HEK293 (cell line): ENCODE measurements around the gene PPP1R14B.

Experiments
- CTCF ChIA-PET: fragments of 350-600 bp; formaldehyde crosslinking; extraction: SDS; loops from one replicate; lab custom pipeline; 2021; ENCODE audit warnings: antibody characterized with exemption; lab: Yijun Ruan, JAX
- POLR2A ChIA-PET: fragments of 300-600 bp; formaldehyde crosslinking; extraction: SDS; loops from one replicate; lab custom pipeline; 2020; ENCODE audit warnings: antibody characterized with exemption, inconsistent platforms; lab: Yijun Ruan, JAX
- H3K27ac ChIP-seq: fragments of 200-500 bp; sonication (Bioruptor generic); 2 replicates; pipeline ENCODE4 v1.5.1; 2014; ENCODE audit warnings: low read depth, low read length, control low read depth, inconsistent platforms; ENCODE audit errors: extremely low read depth
- H3K36me3 ChIP-seq, 2 experiments: fragments of 200-500 bp in 1 of 2; sonication (Bioruptor generic) in 1 of 2; 1 replicate in 1 of 2; 2 replicates in 1 of 2; pipeline ENCODE4 v1.5.1; 2014 to 2017; ENCODE audit warnings: inconsistent platforms in 2 of 2, low read length in 2 of 2; ENCODE audit not compliant: control insufficient read depth in 2 of 2, insufficient read depth in 1 of 2
- H3K4me1 ChIP-seq: fragments of 200-500 bp; sonication (Bioruptor generic); 2 replicates; pipeline ENCODE4 v1.5.1; 2014; ENCODE audit warnings: mild to moderate bottlenecking, low read length, inconsistent platforms; ENCODE audit not compliant: control insufficient read depth, insufficient read depth
- H3K4me3 ChIP-seq: 2 replicates; pipeline ENCODE4 v1.5.1; 2011; ENCODE audit warnings: low read depth, mild to moderate bottlenecking, control low read depth, low read length, moderate library complexity
- H3K9me3 ChIP-seq: fragments of 200-500 bp; sonication (Bioruptor generic); 2 replicates; pipeline ENCODE4 v1.5.1; 2014; ENCODE audit warnings: low read depth, low read length, inconsistent platforms; ENCODE audit not compliant: control insufficient read depth, insufficient read depth
- FEZF1 ChIP-seq: fragments of 450-650 bp; formaldehyde crosslinking; IDR thresholded peaks from 2 replicates; pipeline ENCODE4 v1.5.1; 2016; ENCODE audit warnings: missing biosample characterization, missing genetic modification characterization
- GLIS2 ChIP-seq: fragments of 450-650 bp; formaldehyde crosslinking; IDR thresholded peaks from 2 replicates; pipeline ENCODE4 v1.5.1; 2016; ENCODE audit warnings: missing biosample characterization, missing genetic modification characterization
- KLF8 ChIP-seq: fragments of 450-650 bp; formaldehyde crosslinking; IDR thresholded peaks from 2 replicates; pipeline ENCODE4 v1.5.1; 2016; ENCODE audit warnings: missing biosample characterization, missing genetic modification characterization
- MYNN ChIP-seq: fragments of 450-650 bp; formaldehyde crosslinking; IDR thresholded peaks from 2 replicates; pipeline ENCODE4 v1.5.1; 2016; ENCODE audit warnings: missing biosample characterization, missing genetic modification characterization, borderline replicate concordance
- REPIN1 ChIP-seq: fragments of 450-650 bp; formaldehyde crosslinking; IDR thresholded peaks from 2 replicates; pipeline ENCODE4 v1.5.1; 2017; ENCODE audit warnings: missing biosample characterization, missing genetic modification characterization, low read depth
- YY2 ChIP-seq: fragments of 450-650 bp; formaldehyde crosslinking; IDR thresholded peaks from 2 replicates; pipeline ENCODE4 v1.5.1; 2016; ENCODE audit warnings: missing biosample characterization, missing genetic modification characterization
- ZBTB1 ChIP-seq: fragments of 450-650 bp; formaldehyde crosslinking; IDR thresholded peaks from 2 replicates; pipeline ENCODE4 v1.5.1; 2016; ENCODE audit warnings: missing biosample characterization, missing genetic modification characterization
- ZBTB7A ChIP-seq: fragments of 450-650 bp; formaldehyde crosslinking; IDR thresholded peaks from 2 replicates; pipeline ENCODE4 v1.5.1; 2016; ENCODE audit warnings: low read depth, missing biosample characterization, missing genetic modification characterization
- ZBTB8A ChIP-seq: fragments of 450-650 bp; formaldehyde crosslinking; IDR thresholded peaks from 2 replicates; pipeline ENCODE4 v1.5.1; 2016; ENCODE audit warnings: missing biosample characterization, missing genetic modification characterization
- ZFP3 ChIP-seq: fragments of 450-650 bp; formaldehyde crosslinking; IDR thresholded peaks from 2 replicates; pipeline ENCODE4 v1.5.1; 2016; ENCODE audit warnings: low read depth, missing biosample characterization, missing genetic modification characterization
- ZNF211 ChIP-seq: fragments of 450-650 bp; formaldehyde crosslinking; IDR thresholded peaks from 2 replicates; pipeline ENCODE4 v1.5.1; 2016; ENCODE audit warnings: low read depth, missing biosample characterization, missing genetic modification characterization
- ZNF223 ChIP-seq: fragments of 450-650 bp; formaldehyde crosslinking; IDR thresholded peaks from 2 replicates; pipeline ENCODE4 v1.5.1; 2016; ENCODE audit warnings: missing biosample characterization, missing genetic modification characterization
- ZNF23 ChIP-seq: fragments of 450-650 bp; formaldehyde crosslinking; IDR thresholded peaks from 2 replicates; pipeline ENCODE4 v1.5.1; 2016; ENCODE audit warnings: missing biosample characterization, missing genetic modification characterization, borderline replicate concordance
- ZNF366 ChIP-seq: fragments of 450-650 bp; formaldehyde crosslinking; conservative IDR thresholded peaks from 2 replicates; pipeline ENCODE4 v1.5.1; 2016; ENCODE audit warnings: missing biosample characterization, missing genetic modification characterization
- ZNF529 ChIP-seq: fragments of 450-650 bp; formaldehyde crosslinking; IDR thresholded peaks from 2 replicates; pipeline ENCODE4 v1.5.1; 2017; ENCODE audit warnings: missing genetic modification characterization, missing biosample characterization; ENCODE audit not compliant: insufficient replicate concordance
- ZNF544 ChIP-seq: fragments of 450-650 bp; formaldehyde crosslinking; IDR thresholded peaks from 2 replicates; pipeline ENCODE4 v1.5.0; 2017; ENCODE audit warnings: missing biosample characterization, missing genetic modification characterization
- ZNF561 ChIP-seq: fragments of 450-650 bp; IDR thresholded peaks from 2 replicates; pipeline ENCODE4 v1.5.1; 2018; ENCODE audit warnings: missing biosample characterization, missing genetic modification characterization, borderline replicate concordance
- ZNF747 ChIP-seq: fragments of 450-650 bp; formaldehyde crosslinking; IDR thresholded peaks from 2 replicates; pipeline ENCODE4 v1.5.1; 2016; ENCODE audit warnings: missing biosample characterization, missing genetic modification characterization
- TF ChIP-seq, protein P1 (sequence below): sonication (generic); formaldehyde crosslinking; IDR thresholded peaks from 2 replicates; pipeline ENCODE4 v1.8.1; 2022; ENCODE audit warnings: mild to moderate bottlenecking, moderate library complexity, missing genetic modification reagents
- TF ChIP-seq, protein P2 (sequence below): fragments of 450-650 bp; formaldehyde crosslinking; IDR thresholded peaks from 2 replicates; pipeline ENCODE4 v1.5.1; 2017; ENCODE audit warnings: missing biosample characterization, missing genetic modification characterization
- TF ChIP-seq, protein P3 (sequence below): fragments of 450-650 bp; formaldehyde crosslinking; IDR thresholded peaks from 2 replicates; pipeline ENCODE4 v1.5.1; 2017; ENCODE audit warnings: missing biosample characterization, missing genetic modification characterization
- TF ChIP-seq, protein P4 (sequence below): fragments of 450-650 bp; formaldehyde crosslinking; optimal IDR thresholded peaks from 2 replicates; pipeline ENCODE3; 2016; ENCODE audit warnings: missing biosample characterization, mild to moderate bottlenecking, missing genetic modification characterization
- TF ChIP-seq, protein P5 (sequence below): fragments of 450-650 bp; formaldehyde crosslinking; IDR thresholded peaks from 2 replicates; pipeline ENCODE4 v1.5.1; 2017; ENCODE audit warnings: missing biosample characterization, missing genetic modification characterization
- TF ChIP-seq, protein P6 (sequence below): fragments of 450-650 bp; formaldehyde crosslinking; IDR thresholded peaks from 2 replicates; pipeline ENCODE4 v1.5.1; 2016; ENCODE audit warnings: missing biosample characterization, missing genetic modification characterization

PPP1R14B gene

DNA sequence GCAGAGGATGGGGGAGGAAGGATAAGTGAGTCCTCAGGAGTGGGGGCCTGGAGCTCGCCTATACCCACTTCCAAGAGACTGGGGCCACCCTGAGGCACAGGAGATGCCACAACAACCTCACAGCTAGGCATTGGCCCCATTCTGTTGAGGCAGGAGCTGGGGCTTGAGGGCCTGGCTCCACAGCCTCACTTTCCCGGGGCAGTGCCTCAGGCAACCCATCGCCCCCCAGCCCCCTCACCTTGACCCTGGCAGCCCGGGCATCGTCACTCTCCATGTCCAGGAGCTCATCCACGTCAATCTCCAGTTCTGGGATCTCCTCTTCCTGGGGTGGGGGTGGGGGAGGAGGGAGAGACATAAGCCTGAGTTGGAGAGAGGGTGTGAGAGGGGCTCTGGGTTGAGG, 1.8 kb downstream of the PPP1R14B start (continued):
- TF ChIP-seq, protein P1, sequence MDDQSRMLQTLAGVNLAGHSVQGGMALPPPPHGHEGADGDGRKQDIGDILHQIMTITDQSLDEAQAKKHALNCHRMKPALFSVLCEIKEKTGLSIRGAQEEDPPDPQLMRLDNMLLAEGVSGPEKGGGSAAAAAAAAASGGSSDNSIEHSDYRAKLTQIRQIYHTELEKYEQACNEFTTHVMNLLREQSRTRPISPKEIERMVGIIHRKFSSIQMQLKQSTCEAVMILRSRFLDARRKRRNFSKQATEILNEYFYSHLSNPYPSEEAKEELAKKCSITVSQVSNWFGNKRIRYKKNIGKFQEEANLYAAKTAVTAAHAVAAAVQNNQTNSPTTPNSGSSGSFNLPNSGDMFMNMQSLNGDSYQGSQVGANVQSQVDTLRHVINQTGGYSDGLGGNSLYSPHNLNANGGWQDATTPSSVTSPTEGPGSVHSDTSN (CRISPR knock-in tag) = no peak
- TF ChIP-seq REPIN1 (no peak), ZNF544 (tag by site-specific recombination) (no peak)

DNA sequence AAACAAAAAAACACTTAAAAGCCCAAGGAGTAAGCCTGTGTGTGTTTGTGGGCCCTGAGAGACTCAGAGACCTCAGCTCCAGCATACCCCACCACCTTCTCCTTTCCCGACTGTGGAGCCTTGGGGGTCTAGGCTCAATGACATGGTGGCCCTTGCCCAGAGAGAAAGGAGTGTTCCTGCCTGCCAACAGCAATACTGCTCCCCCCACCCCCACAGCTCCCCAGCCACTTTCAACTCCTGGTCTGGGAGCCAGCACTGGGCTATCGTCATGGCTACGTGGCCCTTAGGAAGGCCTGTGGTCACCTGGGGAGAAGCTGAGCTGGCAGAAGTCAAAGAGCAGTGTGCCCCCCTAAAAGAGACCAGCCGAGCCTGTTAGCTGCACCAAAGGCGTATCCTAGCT, 2.6 kb downstream of the PPP1R14B start:
- ChIA-PET CTCF (interaction anchor here (0.5 to 2.2 kb wide), 7 partner anchors 11 to 62 kb away, joined by 3 to 13 read pairs (median 4); partner anchors contain the start of gene FERMT3), POLR2A (interaction anchor here (0.8 to 7.2 kb wide), 11 partner anchors 8 to 73 kb away, joined by 3 to 96 read pairs (median 4); partner anchors contain the start of genes BAD, NUDT22, PRDX5 and STIP1)
- Histone ChIP-seq H3K4me1 (no peaks in the 10 kb centered on the region), H3K4me3 (no peak overlapping the region), H3K9me3 (no peaks in the 10 kb centered on the region), H3K36me3 (peaks cover 0 to 20% of the 10 kb centered on the region in 2 experiments; a peak in 1 of 3 replicates), H3K27ac (no peak overlapping the region)
- TF ChIP-seq ZFP3 (no peak), ZNF366 (no peak), ZNF747 (tag by site-specific recombination) (no peak), ZNF23 (tag by site-specific recombination) (no peak), GLIS2 (tag by site-specific recombination) (peak; percentile 68; the same call in 1 of the 2 replicates)
- TF ChIP-seq, protein P2, sequence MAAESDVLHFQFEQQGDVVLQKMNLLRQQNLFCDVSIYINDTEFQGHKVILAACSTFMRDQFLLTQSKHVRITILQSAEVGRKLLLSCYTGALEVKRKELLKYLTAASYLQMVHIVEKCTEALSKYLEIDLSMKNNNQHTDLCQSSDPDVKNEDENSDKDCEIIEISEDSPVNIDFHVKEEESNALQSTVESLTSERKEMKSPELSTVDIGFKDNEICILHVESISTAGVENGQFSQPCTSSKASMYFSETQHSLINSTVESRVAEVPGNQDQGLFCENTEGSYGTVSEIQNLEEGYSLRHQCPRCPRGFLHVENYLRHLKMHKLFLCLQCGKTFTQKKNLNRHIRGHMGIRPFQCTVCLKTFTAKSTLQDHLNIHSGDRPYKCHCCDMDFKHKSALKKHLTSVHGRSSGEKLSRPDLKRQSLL = 0 out of 2 replicates have a peak, but pooled peaks have one; percentile 18

DNA sequence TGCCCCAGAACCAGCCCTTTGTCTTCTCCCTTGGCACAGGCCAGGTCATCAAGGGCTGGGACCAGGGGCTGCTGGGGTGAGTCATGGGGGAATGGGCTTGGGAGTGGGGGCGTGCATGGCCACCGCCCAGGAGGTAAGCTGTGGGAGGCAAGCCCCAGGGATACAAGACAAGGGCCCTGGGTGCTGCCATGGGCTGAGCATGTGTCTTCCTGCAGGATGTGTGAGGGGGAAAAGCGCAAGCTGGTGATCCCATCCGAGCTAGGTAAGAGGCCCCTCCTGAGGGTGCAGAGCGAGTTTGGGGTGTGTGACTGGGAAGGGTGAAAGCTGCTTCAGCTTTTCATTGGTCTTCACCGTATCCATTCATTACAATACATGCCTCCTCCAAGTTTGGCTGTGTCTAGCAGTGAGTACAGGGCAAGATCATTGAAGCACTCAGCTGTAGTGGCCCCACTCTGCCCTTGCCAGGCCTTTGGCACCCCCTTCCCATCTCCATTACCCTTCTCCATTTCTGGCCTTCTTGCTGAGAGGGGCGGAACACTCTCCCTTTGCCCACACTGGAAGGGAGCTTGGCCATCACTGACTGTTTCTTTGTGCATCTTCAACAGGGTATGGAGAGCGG, 3.4 kb downstream of the PPP1R14B start:
- H3K36me3 ChIP-seq = peaks cover 0 to 27% of the 10 kb centered on the region in 2 experiments; a peak in 1 of 3 replicates
- H3K4me3 ChIP-seq = no peak overlapping the region
- no peaks in the 10 kb centered on the region for H3K9me3 ChIP-seq
- POLR2A ChIA-PET = interaction anchor here (0.8 to 7.2 kb wide), 10 partner anchors 8 to 74 kb away, joined by 3 to 96 read pairs (median 4); partner anchors contain the start of genes BAD, ESRRA, PRDX5 and STIP1
- CTCF ChIA-PET = interaction anchor here (0.6 to 2.2 kb wide), 7 partner anchors 8 to 112 kb away, joined by 3 to 13 read pairs (median 5); partner anchors contain the start of genes FERMT3 and PLCB3
- no peak overlapping the region for H3K27ac ChIP-seq
- no peaks in the 10 kb centered on the region for H3K4me1 ChIP-seq
- no peak for TF ChIP-seq ZBTB1
- no peak for TF ChIP-seq ZNF211 (tag by site-specific recombination)
- TF ChIP-seq ZBTB7A (tag by site-specific recombination) = no peak
- no peak for TF ChIP-seq ZNF529 (tag by site-specific recombination)
- no peak for TF ChIP-seq ZNF223 (tag by site-specific recombination)
- TF ChIP-seq ZNF561 (tag by site-specific recombination) = no peak
- TF ChIP-seq, protein P3, sequence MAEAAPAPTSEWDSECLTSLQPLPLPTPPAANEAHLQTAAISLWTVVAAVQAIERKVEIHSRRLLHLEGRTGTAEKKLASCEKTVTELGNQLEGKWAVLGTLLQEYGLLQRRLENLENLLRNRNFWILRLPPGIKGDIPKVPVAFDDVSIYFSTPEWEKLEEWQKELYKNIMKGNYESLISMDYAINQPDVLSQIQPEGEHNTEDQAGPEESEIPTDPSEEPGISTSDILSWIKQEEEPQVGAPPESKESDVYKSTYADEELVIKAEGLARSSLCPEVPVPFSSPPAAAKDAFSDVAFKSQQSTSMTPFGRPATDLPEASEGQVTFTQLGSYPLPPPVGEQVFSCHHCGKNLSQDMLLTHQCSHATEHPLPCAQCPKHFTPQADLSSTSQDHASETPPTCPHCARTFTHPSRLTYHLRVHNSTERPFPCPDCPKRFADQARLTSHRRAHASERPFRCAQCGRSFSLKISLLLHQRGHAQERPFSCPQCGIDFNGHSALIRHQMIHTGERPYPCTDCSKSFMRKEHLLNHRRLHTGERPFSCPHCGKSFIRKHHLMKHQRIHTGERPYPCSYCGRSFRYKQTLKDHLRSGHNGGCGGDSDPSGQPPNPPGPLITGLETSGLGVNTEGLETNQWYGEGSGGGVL (tag by site-specific recombination) = no peak
- TF ChIP-seq, protein P4, sequence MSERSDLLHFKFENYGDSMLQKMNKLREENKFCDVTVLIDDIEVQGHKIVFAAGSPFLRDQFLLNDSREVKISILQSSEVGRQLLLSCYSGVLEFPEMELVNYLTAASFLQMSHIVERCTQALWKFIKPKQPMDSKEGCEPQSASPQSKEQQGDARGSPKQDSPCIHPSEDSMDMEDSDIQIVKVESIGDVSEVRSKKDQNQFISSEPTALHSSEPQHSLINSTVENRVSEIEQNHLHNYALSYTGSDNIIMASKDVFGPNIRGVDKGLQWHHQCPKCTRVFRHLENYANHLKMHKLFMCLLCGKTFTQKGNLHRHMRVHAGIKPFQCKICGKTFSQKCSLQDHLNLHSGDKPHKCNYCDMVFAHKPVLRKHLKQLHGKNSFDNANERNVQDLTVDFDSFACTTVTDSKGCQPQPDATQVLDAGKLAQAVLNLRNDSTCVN (tag by site-specific recombination) = no peak
- no peak for TF ChIP-seq YY2 (tag by site-specific recombination)
- TF ChIP-seq FEZF1 = no peak
- TF ChIP-seq, protein P5, sequence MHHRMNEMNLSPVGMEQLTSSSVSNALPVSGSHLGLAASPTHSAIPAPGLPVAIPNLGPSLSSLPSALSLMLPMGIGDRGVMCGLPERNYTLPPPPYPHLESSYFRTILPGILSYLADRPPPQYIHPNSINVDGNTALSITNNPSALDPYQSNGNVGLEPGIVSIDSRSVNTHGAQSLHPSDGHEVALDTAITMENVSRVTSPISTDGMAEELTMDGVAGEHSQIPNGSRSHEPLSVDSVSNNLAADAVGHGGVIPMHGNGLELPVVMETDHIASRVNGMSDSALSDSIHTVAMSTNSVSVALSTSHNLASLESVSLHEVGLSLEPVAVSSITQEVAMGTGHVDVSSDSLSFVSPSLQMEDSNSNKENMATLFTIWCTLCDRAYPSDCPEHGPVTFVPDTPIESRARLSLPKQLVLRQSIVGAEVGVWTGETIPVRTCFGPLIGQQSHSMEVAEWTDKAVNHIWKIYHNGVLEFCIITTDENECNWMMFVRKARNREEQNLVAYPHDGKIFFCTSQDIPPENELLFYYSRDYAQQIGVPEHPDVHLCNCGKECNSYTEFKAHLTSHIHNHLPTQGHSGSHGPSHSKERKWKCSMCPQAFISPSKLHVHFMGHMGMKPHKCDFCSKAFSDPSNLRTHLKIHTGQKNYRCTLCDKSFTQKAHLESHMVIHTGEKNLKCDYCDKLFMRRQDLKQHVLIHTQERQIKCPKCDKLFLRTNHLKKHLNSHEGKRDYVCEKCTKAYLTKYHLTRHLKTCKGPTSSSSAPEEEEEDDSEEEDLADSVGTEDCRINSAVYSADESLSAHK (tag by site-specific recombination) = no peak
- no peak for TF ChIP-seq ZBTB8A
- TF ChIP-seq, protein P6, sequence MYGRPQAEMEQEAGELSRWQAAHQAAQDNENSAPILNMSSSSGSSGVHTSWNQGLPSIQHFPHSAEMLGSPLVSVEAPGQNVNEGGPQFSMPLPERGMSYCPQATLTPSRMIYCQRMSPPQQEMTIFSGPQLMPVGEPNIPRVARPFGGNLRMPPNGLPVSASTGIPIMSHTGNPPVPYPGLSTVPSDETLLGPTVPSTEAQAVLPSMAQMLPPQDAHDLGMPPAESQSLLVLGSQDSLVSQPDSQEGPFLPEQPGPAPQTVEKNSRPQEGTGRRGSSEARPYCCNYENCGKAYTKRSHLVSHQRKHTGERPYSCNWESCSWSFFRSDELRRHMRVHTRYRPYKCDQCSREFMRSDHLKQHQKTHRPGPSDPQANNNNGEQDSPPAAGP (tag by site-specific recombination) = peak; percentile 23; the same call in 1 of the 2 replicates
- TF ChIP-seq MYNN (tag by site-specific recombination) = no peak
- TF ChIP-seq KLF8 = peak; percentile 28; the same call in 1 of the 2 replicates
